ENCODE results near the gene NEK6. TPM values are rescaled to one million over a fixed set of nuclear protein-coding genes. Genes with fewer than 3 reads are reported as not detected.
"Not testable (repeated sequence)": the region's sequence is repeated elsewhere in the genome, so short reads cannot be mapped to it uniquely, and the experiment has no call there.

NEK6 gene
- total RNA-seq, 1 donor from 2014 or later = 24.4 TPM

GRCh38 chr9:124251605-124252378, 6.0 kb upstream of the NEK6 start:
- H3K36me3 Mint-ChIP-seq (ENCODE audit: insufficient read depth) = no peaks in the 10 kb centered on the region
- no peak overlapping the region for H3K4me3 Mint-ChIP-seq (ENCODE audit: low read depth)
- no peak for DNase-seq (ENCODE audit: low spot score, unreplicated experiment)
- H3K4me1 Mint-ChIP-seq (ENCODE audit: low read depth) = no peaks in the 10 kb centered on the region
- TF ChIP-seq, protein P1, sequence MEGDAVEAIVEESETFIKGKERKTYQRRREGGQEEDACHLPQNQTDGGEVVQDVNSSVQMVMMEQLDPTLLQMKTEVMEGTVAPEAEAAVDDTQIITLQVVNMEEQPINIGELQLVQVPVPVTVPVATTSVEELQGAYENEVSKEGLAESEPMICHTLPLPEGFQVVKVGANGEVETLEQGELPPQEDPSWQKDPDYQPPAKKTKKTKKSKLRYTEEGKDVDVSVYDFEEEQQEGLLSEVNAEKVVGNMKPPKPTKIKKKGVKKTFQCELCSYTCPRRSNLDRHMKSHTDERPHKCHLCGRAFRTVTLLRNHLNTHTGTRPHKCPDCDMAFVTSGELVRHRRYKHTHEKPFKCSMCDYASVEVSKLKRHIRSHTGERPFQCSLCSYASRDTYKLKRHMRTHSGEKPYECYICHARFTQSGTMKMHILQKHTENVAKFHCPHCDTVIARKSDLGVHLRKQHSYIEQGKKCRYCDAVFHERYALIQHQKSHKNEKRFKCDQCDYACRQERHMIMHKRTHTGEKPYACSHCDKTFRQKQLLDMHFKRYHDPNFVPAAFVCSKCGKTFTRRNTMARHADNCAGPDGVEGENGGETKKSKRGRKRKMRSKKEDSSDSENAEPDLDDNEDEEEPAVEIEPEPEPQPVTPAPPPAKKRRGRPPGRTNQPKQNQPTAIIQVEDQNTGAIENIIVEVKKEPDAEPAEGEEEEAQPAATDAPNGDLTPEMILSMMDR (IDR thresholded peaks at IDR 0.05; ENCODE audit: unreplicated experiment) = no peak
- no peak overlapping the region for H3K27ac Mint-ChIP-seq
- no peaks in the 10 kb centered on the region for H3K9me3 Mint-ChIP-seq (ENCODE audit: low read depth)
- peaks cover 14% of the 10 kb centered on the region for H3K27me3 Mint-ChIP-seq

DNA sequence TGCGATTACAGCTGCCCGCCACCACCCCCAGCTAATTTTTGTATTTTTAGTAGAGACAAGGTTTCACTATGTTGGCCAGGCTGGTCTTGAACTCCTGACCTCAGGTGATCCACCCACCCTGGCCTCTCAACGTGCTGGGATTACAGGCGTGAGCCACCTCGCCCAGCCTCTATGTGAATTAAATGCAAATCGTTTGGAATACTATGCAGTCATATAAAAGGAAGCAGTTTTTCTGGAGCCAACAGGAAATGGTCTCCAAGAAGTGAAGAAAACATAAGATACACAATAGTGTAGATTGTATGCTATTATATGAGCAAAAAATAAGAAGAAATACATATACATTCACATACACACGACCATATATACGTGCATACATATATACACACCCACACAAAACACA, 4.9 kb upstream of the NEK6 start:
- DNase-seq (ENCODE audit: low spot score, unreplicated experiment); H3K36me3 Mint-ChIP-seq (ENCODE audit: insufficient read depth); H3K4me1 Mint-ChIP-seq (ENCODE audit: low read depth); H3K9me3 Mint-ChIP-seq (ENCODE audit: low read depth); H3K27ac Mint-ChIP-seq; H3K4me3 Mint-ChIP-seq (ENCODE audit: low read depth): not testable (repeated sequence)
- H3K27me3 Mint-ChIP-seq = peaks cover 16% of the 10 kb centered on the region

DNA sequence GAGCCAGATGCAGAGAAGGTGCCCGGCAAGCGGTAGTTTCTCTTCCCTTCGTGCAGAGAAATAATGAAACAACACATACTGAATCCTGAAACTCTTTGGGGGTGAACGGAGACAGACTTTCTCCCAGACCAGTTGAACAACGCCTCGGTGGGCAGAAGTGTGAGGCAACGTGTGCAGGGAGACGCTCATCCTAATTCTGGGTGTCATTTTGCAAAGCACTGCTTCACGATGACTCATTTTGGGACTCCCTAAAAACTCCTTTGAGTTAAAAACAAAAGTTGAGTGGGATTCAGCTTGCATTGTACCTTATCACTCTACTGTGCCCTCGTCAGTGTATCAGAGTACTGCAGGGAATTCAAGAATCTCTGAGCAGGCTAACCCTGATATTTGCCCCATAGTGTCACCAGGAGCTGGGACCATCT, 3.5 kb upstream of the NEK6 start:
- H3K4me3 Mint-ChIP-seq (ENCODE audit: low read depth) = no peak overlapping the region
- peaks cover 16% of the 10 kb centered on the region for H3K27me3 Mint-ChIP-seq
- H3K36me3 Mint-ChIP-seq (ENCODE audit: insufficient read depth) = no peaks in the 10 kb centered on the region
- DNase-seq (ENCODE audit: low spot score, unreplicated experiment) = no peak
- no peaks in the 10 kb centered on the region for H3K9me3 Mint-ChIP-seq (ENCODE audit: low read depth)
- TF ChIP-seq, protein P1 (IDR thresholded peaks at IDR 0.05; ENCODE audit: unreplicated experiment) = no peak
- no peak overlapping the region for H3K27ac Mint-ChIP-seq
- peaks cover 9% of the 10 kb centered on the region for H3K4me1 Mint-ChIP-seq (ENCODE audit: low read depth)

DNA sequence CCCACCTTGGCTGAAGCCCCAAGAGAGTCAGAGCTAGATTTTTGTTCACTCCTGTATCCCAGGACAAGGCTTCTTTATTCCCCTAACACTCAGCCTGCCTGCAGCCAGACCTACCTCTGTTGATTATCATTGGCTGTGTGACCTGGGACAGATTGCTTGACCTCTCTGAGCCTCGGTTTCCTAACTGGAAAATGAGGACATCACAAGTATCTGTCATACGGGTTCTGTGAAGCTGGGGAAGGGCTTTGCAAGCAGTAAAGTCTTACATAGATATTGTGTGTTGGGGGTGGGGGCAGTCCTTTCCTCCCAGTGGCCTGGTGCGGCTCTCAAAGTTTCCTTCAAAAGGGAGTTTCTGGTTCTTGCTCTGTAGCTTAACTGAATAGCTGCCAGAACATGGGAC, 2.5 kb upstream of the NEK6 start:
- no peaks in the 10 kb centered on the region for H3K9me3 Mint-ChIP-seq (ENCODE audit: low read depth)
- no peak overlapping the region for H3K27ac Mint-ChIP-seq
- TF ChIP-seq, protein P1 (IDR thresholded peaks at IDR 0.05; ENCODE audit: unreplicated experiment) = no peak
- H3K36me3 Mint-ChIP-seq (ENCODE audit: insufficient read depth) = no peaks in the 10 kb centered on the region
- DNase-seq (ENCODE audit: low spot score, unreplicated experiment) = no peak
- H3K4me1 Mint-ChIP-seq (ENCODE audit: low read depth) = peaks cover 14% of the 10 kb centered on the region
- H3K27me3 Mint-ChIP-seq = peaks cover 16% of the 10 kb centered on the region
- no peak overlapping the region for H3K4me3 Mint-ChIP-seq (ENCODE audit: low read depth)

DNA sequence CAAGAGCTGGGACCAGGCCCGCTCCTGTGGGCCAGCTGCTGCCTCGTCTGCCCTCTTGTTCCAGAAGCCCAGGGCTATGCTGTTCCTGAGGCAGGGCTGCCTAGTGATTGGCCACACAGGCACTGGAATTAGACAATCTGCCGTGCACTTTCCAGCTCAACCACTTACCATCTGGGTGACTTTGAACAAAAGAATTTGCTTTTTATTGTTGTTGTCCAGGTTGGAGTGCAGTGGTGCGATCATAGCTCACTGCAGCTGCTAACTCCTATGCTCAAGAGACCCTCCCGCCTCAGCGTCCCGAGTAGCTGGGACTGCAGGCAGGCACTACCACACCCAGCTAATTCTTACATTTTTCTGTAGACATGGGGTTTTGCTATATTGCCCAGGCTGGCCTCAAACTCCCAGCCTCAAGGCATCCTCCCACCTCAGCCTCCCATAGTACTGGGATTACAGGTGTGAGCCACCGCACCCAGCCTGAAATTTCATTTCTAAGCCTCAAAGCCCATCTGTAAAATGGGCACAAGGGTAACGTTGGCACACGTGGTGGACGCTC, 1.2 kb upstream of the NEK6 start:
- Mint-ChIP-seq H3K36me3 (ENCODE audit: insufficient read depth) (no peaks in the 10 kb centered on the region), H3K27me3 (peaks cover 11% of the 10 kb centered on the region), H3K9me3 (ENCODE audit: low read depth) (no peaks in the 10 kb centered on the region), H3K4me3 (ENCODE audit: low read depth) (peak overlapping the region; percentile 88), H3K4me1 (ENCODE audit: low read depth) (peaks cover 15% of the 10 kb centered on the region), H3K27ac (peak overlapping the region; percentile 94)
- TF ChIP-seq, protein P1 (IDR thresholded peaks at IDR 0.05; ENCODE audit: unreplicated experiment) = no peak
- no peak for DNase-seq (ENCODE audit: low spot score, unreplicated experiment)

All from progenitor cell of endocrine pancreas (in vitro differentiated cells).